GM10847 (cell line): Measurements from ENCODE around the gene MMAB.

Experiments
- POLR2A ChIP-seq: IDR thresholded peaks from 2 replicates; pipeline ENCODE4 v1.6.1; 2011; ENCODE audit not compliant: insufficient read length; ENCODE audit errors: extremely low read depth

The MMAB gene

DNA sequence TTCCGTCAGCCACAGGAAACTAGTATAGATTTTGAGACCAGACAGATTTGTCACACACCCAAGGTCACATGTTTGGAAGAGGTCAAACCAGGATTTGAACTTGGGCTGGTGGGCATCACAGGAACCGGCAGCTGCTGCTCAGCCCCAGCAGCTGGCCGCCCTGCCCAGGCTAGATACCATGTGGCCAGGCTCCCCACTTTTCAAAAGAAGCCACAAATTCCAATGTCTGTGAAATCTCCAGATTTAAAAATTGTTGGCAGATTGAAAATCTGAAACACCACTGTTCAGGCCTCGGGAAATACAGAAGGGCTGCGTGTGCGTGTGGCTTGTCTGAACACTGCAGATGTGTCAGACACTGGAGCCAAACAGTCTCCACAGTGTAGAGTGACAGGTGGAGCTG lies 30.4 kb downstream of the MMAB start:
- no peak for TF ChIP-seq POLR2A

DNA sequence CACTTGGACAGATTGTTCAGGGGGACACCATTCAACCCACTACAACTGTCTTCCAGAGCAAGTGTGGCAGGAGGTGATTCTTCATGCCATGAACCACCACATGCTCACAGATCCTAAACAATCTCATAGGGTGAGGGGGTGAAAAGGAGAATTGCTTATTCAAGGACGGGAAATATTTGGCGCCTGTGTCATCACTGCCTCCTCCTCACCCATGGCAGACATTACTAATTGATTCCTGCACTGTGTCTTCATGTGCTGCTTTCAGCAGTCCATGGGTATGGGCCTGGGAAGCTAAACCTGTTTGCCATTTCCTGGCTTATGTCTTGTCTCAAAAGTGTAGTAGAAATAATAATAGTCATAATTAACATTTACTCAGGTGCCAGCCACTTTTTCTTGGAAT lies 31.3 kb downstream of the MMAB start:
- no peak for TF ChIP-seq POLR2A

DNA sequence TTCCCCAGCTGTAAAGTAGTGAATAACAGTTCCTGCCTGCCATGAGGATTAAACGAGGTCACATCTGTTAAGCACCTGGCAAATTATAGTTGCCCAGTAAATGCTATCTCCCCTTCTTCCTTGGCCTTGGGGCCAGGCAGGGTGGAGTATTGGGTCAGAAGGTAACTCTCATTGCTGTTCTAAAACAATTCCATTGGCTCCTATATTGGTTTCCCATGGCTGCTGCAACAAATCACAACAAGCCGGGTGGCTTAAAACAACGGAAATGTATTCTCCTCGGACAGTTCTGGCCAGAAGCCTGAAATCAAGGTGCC lies 31.9 kb downstream of the MMAB start:
- TF ChIP-seq POLR2A, result no peak

DNA sequence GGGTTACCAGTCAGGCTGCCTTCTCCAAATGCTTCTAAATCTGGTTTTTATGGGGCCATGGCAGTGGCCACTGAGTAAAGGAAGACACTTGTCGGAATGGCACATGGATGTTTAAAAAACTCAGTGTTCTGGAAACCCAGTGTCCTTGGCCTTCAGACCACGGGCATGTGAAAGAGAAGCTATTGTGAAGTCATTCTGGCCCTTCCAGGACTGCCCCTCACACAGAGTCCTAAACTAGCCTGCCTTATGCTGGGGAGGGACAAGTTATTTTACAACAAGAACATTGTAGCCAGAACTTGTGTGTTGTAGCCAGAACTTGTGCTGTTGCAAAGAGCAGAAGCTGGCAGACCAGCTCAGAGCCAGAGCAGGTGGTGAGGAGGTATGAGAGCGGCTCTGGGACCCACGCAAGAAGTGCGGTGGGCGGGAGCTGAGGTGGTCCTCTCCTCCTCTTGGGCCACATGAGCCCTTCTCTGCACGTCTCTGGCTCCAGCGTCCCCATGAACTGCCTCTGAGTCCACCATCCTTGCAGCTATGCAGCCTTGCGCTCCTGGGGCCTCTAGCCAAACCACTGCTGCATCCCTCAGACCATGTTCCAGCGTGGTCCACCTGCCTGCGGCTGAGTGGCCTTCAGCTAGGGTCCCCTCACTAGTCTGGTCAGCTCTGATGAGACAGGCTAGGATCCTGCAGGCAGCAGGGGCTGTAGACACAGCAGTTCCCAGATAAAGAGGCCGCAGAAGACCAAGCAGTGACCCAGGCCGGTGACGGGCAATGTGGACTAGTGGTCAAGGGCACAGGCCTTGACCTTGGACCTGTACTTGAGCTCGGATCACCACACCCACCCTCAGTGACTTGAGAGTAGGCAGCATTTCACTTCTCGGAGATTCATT lies 32.5 kb downstream of the MMAB start:
- no peak for TF ChIP-seq POLR2A

DNA sequence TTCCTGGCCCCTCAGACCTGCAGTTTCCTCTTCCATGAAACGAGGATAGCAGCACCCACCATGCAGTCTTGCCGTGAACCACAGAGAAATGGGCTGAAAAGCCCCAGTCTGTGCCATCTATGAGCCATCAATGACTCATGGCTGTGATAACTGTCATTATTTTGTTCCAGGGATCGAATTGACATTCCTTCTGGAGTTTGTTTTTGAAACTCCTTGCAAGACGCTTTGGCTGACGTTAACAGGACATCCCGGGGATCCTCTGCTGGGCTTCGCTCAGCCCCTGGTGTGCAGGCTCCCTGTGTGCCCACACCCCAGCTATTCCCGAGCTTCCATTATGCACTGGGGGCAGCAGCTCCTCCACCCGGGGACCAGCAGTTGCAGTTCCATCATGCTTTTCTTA lies 33.8 kb downstream of the MMAB start:
- no peak for TF ChIP-seq POLR2A

DNA sequence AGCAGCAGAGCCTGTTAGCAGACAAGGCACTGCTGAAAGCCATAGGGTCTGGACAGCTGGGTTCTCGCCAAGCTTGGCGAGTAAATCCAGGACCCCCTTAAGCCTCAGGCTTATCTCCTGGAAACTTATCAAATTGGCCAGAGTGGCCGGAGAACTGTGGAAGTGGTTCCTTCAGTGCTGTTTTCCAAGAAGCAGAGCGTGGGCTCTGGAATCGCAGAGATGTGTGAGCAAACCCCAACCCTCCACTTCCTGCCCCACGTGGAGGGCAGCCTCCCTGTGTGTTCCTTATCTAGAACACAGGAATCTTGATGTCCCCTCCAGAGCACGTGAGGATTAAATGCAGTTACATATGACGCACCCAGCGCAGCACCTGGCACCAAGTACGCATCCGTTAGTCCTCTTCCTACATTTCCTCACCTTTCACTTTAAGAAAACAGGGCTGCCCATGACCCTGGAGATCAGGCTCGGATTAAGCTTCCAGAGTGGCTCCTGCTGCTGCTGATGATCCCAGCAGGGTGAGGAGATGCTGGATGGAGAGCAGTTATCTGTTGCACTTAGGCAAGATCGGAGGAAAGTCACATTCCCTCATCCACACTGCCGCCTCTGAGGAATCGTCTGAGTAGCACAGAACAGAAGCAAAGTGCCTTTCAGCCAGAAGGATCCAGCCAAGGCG lies 35.0 kb downstream of the MMAB start:
- no peak for TF ChIP-seq POLR2A

DNA sequence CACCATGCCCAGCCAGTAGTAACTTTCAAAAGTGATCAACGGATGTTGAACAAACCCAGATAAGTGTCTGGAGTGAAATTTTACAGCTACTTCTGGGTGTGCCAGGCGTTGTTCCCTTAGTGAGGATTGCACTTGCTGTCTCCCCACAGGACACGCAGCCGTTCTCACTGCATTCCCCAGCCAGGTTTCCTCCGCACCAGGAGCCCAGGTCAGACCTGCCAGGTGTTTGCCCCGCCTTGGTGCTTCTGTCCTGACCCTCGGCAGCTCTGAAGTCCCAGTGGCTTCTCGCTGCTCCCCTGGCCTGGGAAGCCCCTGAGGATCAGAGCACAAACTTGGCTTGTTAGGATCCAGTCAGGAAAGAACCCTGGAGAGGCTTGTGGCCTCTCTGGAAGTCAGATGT lies 36.2 kb downstream of the MMAB start:
- no peak for TF ChIP-seq POLR2A

DNA sequence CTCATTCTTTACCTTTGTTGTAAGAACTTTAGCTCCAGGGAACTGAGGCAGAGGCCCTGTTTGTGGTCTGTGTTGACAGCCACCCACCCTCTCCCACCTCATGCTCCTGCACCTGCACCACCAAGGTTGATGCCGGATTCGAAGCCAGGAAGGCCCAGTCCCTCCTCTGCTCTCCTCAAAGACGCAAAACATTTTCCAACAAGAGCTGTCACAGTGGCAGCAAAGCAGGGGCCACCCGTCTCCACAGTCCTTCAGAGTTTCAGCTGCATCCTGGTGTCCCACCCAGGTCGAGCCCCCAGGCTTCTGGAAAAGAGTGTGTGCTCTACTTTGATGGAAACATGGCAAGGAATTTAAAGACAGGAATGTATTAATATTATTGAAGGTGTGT lies 37.4 kb downstream of the MMAB start:
- TF ChIP-seq POLR2A, result no peak

DNA sequence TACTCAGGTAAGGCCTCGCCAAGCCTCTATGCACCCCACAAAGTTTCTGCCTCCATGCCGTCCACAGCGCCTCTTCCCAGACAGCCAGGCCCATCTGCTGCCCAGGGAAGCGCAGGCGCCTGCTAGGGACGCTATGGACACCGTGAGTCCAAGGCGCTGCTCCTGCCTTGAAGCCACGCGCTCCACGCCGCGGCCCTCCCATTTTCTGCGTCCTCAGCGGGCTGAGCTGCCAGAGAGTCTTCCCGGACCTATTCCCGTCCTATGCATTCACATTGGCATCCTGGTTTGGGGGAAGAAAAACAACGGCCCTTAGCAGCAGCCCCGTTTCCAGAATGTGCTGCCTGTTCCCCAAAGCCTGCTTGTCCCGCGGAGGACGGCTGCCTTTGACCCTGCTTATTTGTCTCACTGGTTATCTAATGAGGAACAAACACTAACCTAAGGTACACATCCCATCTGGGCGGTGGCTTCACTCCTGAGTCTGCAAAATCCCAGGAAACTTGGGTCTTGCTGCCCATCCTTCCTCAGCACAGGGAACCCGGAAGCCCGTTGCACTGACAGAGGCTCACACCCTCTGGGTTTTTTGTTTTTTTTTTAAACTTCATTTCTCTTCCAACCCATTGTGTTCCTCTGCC lies 38.0 kb downstream of the MMAB start:
- no peak for TF ChIP-seq POLR2A

DNA sequence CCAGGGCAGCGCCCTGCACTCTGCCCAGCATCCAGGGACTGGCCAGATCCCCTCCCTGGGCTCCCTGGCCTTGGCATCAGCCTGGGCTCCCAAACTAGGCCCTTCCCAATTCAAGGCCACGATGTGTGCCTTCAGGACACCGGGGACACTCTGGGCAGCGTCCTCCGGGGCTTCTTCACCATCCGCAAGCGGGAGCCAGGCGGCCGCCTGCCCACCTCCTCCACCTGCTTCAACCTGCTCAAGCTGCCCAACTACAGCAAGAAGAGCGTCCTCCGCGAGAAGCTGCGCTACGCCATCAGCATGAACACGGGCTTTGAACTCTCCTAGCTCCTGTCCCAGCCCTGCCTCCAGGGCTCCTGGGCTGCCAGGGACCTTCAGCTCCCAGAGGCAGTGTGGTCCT lies 38.8 kb downstream of the MMAB start:
- TF ChIP-seq POLR2A, result no peak

DNA sequence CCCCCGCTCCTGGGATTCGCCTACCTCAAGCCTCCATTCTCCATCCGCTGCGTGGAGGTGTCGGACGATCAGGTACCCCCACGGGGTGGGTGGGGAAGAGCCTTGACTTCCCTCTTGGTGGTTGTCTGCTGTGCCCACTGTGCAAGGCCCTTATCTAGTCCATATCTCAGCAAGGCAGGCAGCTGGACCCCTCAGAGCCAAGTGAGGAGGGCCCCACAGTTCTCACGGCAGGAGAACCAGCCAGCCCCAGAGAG lies 39.9 kb downstream of the MMAB start:
- no peak for TF ChIP-seq POLR2A

DNA sequence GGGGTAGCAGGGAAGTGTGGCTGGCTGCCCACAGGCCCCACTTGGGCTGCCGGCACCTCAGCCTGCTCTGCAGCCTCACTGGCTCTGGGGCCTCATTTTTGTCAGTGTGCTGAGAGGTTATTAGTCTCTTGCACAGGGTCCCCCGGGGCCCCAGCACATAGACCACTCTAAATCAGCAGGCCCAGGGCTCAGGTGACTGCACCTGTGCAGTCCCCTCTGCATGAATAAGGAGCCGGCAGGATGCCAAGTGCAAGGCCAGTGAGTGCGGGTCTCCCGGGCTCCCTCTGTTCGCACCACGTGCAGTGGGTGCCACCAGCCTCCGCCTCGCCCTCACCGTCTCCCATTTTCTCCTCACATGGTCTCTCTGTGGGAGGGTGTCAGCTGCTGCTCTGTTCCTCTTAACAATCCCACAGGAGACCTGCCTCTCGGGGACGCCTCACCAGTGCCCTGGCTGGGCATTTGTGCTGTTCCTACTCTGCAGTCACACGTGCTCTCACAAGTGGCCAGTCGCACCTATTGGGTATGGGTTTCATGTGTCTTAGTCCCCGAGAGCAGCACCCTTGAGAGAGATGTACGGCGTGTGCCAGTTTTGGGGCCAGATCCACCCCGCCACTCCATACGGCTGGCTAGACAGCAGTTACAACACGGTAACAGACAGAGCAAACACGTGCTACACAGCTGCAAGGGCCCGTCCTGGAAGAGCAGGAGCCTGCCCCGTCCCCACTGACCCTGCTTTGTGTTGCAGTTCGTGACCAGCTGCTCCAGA lies 40.4 kb downstream of the MMAB start:
- TF ChIP-seq POLR2A, result no peak

DNA sequence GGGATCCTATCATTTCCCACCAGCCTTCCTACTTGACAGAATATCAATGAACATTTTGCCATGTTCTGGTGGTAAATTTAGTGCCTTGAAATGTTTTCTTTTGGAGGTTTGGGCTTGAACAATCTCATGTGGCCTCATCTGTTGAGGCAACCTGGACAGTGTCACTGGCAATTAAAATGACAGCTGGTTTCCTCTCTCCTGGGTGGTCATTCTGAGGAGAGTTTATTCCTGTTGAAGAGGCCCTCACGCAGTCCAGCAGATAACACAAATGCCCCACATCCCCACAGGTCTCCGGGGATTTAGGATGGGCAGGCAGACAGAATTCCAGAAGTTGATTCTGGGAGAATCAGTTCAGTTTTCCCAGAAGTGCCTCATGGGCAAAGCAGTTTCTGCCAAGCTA lies 41.9 kb downstream of the MMAB start:
- TF ChIP-seq POLR2A, result no peak

DNA sequence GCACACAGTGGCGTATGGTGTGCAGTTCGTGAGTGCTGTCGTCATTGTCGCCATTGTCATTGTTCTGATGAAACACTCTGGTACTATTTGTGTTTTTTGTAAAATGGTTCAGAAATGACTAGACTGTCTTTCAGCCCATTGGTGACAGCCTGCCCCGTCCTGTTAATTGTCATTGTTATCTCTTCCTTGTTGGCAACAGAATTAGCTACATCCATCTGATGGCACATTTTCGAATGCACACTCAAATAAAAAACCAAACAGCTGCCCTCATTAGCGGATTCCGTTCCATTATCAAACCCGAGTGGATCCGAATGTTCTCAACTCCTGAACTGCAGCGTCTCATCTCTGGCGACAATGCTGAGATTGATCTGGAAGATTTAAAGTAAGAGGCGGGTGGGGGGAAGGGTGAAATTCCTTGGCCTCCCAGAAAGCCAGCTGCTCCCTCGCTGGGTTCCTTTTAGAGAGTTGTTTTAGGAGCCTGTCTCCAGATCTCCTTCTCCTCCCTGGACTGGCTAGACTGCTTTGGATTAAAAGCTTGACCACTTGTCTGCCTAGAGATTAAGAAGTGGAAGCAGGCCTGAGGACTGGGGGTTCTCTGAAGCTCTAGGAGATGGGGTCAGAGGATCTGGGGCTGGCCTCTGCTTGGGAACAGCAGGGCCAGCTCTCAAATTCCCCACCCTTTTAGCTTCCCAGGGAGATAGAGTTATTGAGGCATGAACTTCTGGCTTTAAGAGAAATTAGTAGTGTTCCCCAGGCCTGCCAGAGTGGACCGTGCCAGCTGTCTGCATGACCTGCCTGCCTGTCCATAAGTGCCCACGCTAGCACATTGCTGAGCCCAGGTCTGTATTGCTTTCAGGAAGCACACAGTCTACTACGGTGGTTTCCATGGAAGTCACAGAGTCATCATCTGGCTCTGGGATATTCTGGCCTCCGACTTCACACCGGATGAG lies 43.3 kb downstream of the MMAB start:
- TF ChIP-seq POLR2A, result no peak
